Germinal center (tissue), 1 donor: ENCODE data around the gene UBN2.

ENCODE experiments used
- DNase-seq: peaks from one replicate; pipeline ENCODE4 v3.0.0; 2012; ENCODE audit warnings: mixed read lengths, low spot score

UBN2 gene

GRCh38 chr7:139354729-139355128, 123.7 kb downstream of the UBN2 start:
- DNase-seq: no peak

- no peak for DNase-seq
Measured at GRCh38 chr7:139355320-139355719, 124.3 kb downstream of the UBN2 start.
